ENCODE results near the gene OR8D1.

The OR8D1 gene

GRCh38 chr11:124313849-124314248 lies at the start of gene OR8D1:
Gene OR8D1 (minus strand): TSS chr11:124313949. CDS start chr11:124310766, 3,183 bp downstream.
- no peak for DNase-seq

- DNase-seq, result no peak
Observed at GRCh38 chr11:124359566-124359965, 45.8 kb upstream of the OR8D1 start.

- DNase-seq, result no peak
Observed at GRCh38 chr11:124346311-124346955, 32.7 kb upstream of the OR8D1 start.

- DNase-seq, result no peak
Observed at GRCh38 chr11:124344346-124344745, 30.6 kb upstream of the OR8D1 start.

- no peak for DNase-seq
Observed at GRCh38 chr11:124340142-124340447, 26.3 kb upstream of the OR8D1 start.

- no peak for DNase-seq
Observed at GRCh38 chr11:124339396-124340141, 25.8 kb upstream of the OR8D1 start.

GRCh38 chr11:124331873-124332272 lies 18.1 kb upstream of the OR8D1 start:
- no peak for DNase-seq

GRCh38 chr11:124329787-124330478 lies 16.2 kb upstream of the OR8D1 start:
- no peak for DNase-seq

- no peak for DNase-seq
Observed at GRCh38 chr11:124327775-124328174, 14.0 kb upstream of the OR8D1 start.

GRCh38 chr11:124322356-124322755 lies 8.6 kb upstream of the OR8D1 start:
- DNase-seq, result no peak

- DNase-seq, result no peak
Observed at GRCh38 chr11:124320097-124320496, 6.3 kb upstream of the OR8D1 start, which contains the start of gene OR8D2. Gene OR8D2 (minus strand): TSS chr11:124320197. CDS start chr11:124320197, 0 bp downstream.

GRCh38 chr11:124315052-124315451 lies 1.3 kb upstream of the OR8D1 start:
- no peak for DNase-seq

GRCh38 chr11:124313131-124313530 lies 618 bp downstream of the OR8D1 start:
- no peak for DNase-seq

GRCh38 chr11:124311670-124312069 lies 2.1 kb downstream of the OR8D1 start:
- no peak for DNase-seq

GRCh38 chr11:124311269-124311668 lies 2.5 kb downstream of the OR8D1 start:
- DNase-seq, result no peak

- no peak for DNase-seq
Observed at GRCh38 chr11:124310721-124311120, 3.0 kb downstream of the OR8D1 start.

GRCh38 chr11:124307093-124307492 lies 6.7 kb downstream of the OR8D1 start:
- DNase-seq, result no peak

GRCh38 chr11:124302347-124303125 lies 11.2 kb downstream of the OR8D1 start:
- no peak for DNase-seq

GRCh38 chr11:124301548-124301947 lies 12.2 kb downstream of the OR8D1 start:
- DNase-seq, result no peak

- DNase-seq, result no peak
Observed at GRCh38 chr11:124297921-124298320, 15.8 kb downstream of the OR8D1 start.

- no peak for DNase-seq
Observed at GRCh38 chr11:124296016-124296415, 17.7 kb downstream of the OR8D1 start.

GRCh38 chr11:124294687-124295086 lies 19.1 kb downstream of the OR8D1 start:
- no peak for DNase-seq

All from activated CD8-positive, alpha-beta memory T cell treated with anti-CD3 and anti-CD28 coated beads, Interleukin-2, amount 50 U/mL, for 4 hours (primary cell).